Activated CD4-positive, alpha-beta T cell treated with anti-CD3 and anti-CD28 coated beads for 36 hours (primary cell): Measurements from ENCODE around the gene VASP. TPM values are rescaled to one million over a fixed set of nuclear protein-coding genes. Genes with fewer than 3 reads are reported as not detected.

Experiments
- ATAC-seq: fragments of 200-7000 bp; cut with Tn5 transposase; one replicate; pipeline ENCODE4 v1.10.0; 2021; ENCODE audit warnings: mild to moderate bottlenecking, moderate library complexity
- CTCF ChIA-PET: fragments of 350-600 bp; sonication (Branson Sonifier 250); formaldehyde crosslinking; loops from one replicate; lab custom pipeline; 2021; ENCODE audit warnings: antibody characterized with exemption; lab: Charles Lee
- POLR2A ChIA-PET: fragments of 350-600 bp; sonication (Branson Sonifier 250); formaldehyde crosslinking; loops from one replicate; lab custom pipeline; 2021; ENCODE audit warnings: antibody characterized with exemption, inconsistent platforms; lab: Charles Lee
- DNase-seq: peaks from one replicate; pipeline ENCODE4 v3.0.0-alpha.2; 2020
- H3K27ac Mint-ChIP-seq: one replicate; pipeline ENCODE4 v1.8.0; 2021; ENCODE audit warnings: mixed read lengths
- H3K27me3 Mint-ChIP-seq: one replicate; pipeline ENCODE4 v1.8.0; 2021; ENCODE audit warnings: mixed read lengths
- H3K36me3 Mint-ChIP-seq: one replicate; pipeline ENCODE4 v1.8.0; 2021; ENCODE audit warnings: low read depth, mixed read lengths
- H3K4me1 Mint-ChIP-seq: one replicate; pipeline ENCODE4 v1.8.0; 2021; ENCODE audit warnings: mixed read lengths
- H3K4me3 Mint-ChIP-seq: one replicate; pipeline ENCODE4 v1.8.0; 2021; ENCODE audit warnings: mild to moderate bottlenecking, moderate library complexity, mixed read lengths
- H3K9me3 Mint-ChIP-seq: one replicate; pipeline ENCODE4 v1.8.0; 2021; ENCODE audit warnings: low read depth, mixed read lengths
- intact Hi-C, 2 experiments: fragments of 100-400 bp; cut with DNase I in 1 of 2; cut with micrococcal nuclease in 1 of 2; formaldehyde crosslinking; loops; one replicate each; pipeline versions ENCODE4 v1.14.2 to v1.15.1; 2022 to 2024; cut with DNase I, micrococcal nuclease
- total RNA-seq, 2 experiments: library from RNA; stranded (reverse); gene quantifications; one replicate each; pipeline ENCODE4 v1.2.3, GENCODE V29; 2021

VASP gene
- total RNA-seq, 2 experiments from 2014 or later, result 152 to 153 TPM

- ATAC-seq (no peak), DNase-seq (no peak)
- intact Hi-C loops, result loop anchor here in 1 of 2 experiments (5.0 kb wide), 1 partner anchor 130 kb away; no protein-coding TSS in a partner anchor
- no peaks in the 10 kb centered on the region for H3K9me3 Mint-ChIP-seq
- H3K27ac Mint-ChIP-seq, result peak overlapping the region; percentile 5
- ChIA-PET CTCF (interaction anchor here (0.5 to 1.2 kb wide), 3 partner anchors 13 to 182 kb away, joined by 3 read pairs; no protein-coding TSS in a partner anchor), POLR2A (no interaction called here)
- peaks cover 5% of the 10 kb centered on the region for H3K36me3 Mint-ChIP-seq
- peaks cover 17% of the 10 kb centered on the region for H3K4me1 Mint-ChIP-seq
- no peaks in the 10 kb centered on the region for H3K27me3 Mint-ChIP-seq
- H3K4me3 Mint-ChIP-seq, result no peak overlapping the region
These were observed 49.6 kb downstream of the VASP start for GRCh38 chr19:45556835-45557234.

GRCh38 chr19:45558399-45558878 lies 51.2 kb downstream of the VASP start:
- Mint-ChIP-seq H3K4me3 (no peak overlapping the region), H3K27ac (peak overlapping the region; percentile 5), H3K36me3 (no peaks in the 10 kb centered on the region), H3K27me3 (no peaks in the 10 kb centered on the region), H3K9me3 (no peaks in the 10 kb centered on the region), H3K4me1 (peaks cover 25% of the 10 kb centered on the region)
- peak; percentile 87 for DNase-seq
- POLR2A ChIA-PET, result interaction anchor here (0.5 to 1.6 kb wide), 7 partner anchors 9 to 380 kb away, joined by 3 to 11 read pairs (median 3); partner anchors contain the start of genes FOSB and TRAPPC6A
- CTCF ChIA-PET, result interaction anchor here (0.5 to 1.7 kb wide), 32 partner anchors 9 to 652 kb away, joined by 3 to 14 read pairs (median 4); partner anchors contain the start of genes APOE, CCDC61, OPA3 and QPCTL
- ATAC-seq, result peak; percentile 99
- intact Hi-C loops, result loop anchor here (1.0 to 5.0 kb wide), 6 partner anchors 26 to 131 kb away; partner anchors contain the start of genes OPA3 (in 1 of the 2) and PPM1N (in 1 of the 2)

- Mint-ChIP-seq H3K4me3 (no peak overlapping the region), H3K4me1 (peaks cover 34% of the 10 kb centered on the region), H3K27me3 (no peaks in the 10 kb centered on the region), H3K36me3 (no peaks in the 10 kb centered on the region), H3K27ac (no peak overlapping the region), H3K9me3 (no peaks in the 10 kb centered on the region)
- DNase-seq (no peak), ATAC-seq (no peak)
- POLR2A ChIA-PET, result no interaction called here
- CTCF ChIA-PET, result interaction anchor here (1.0 kb wide), 1 partner anchor 8 kb away, joined by 4 read pairs; no protein-coding TSS in a partner anchor
- intact Hi-C loops, result loop anchor here in 1 of 2 experiments (5.0 kb wide), 1 partner anchor 118 kb away; no protein-coding TSS in a partner anchor
These were observed 52.8 kb downstream of the VASP start for GRCh38 chr19:45560038-45560437.

GRCh38 chr19:45560686-45561085 lies 53.4 kb downstream of the VASP start:
- no peak overlapping the region for H3K4me3 Mint-ChIP-seq
- H3K4me1 Mint-ChIP-seq, result peaks cover 34% of the 10 kb centered on the region
- no peak overlapping the region for H3K27ac Mint-ChIP-seq
- ChIA-PET POLR2A (no interaction called here), CTCF (no interaction called here)
- no peak for ATAC-seq
- H3K36me3 Mint-ChIP-seq, result no peaks in the 10 kb centered on the region
- DNase-seq, result no peak
- intact Hi-C loops, result loop anchor here in 1 of 2 experiments (5.0 kb wide), 1 partner anchor 118 kb away; no protein-coding TSS in a partner anchor
- H3K9me3 Mint-ChIP-seq, result no peaks in the 10 kb centered on the region
- H3K27me3 Mint-ChIP-seq, result no peaks in the 10 kb centered on the region

GRCh38 chr19:45564131-45564780 lies 57.0 kb downstream of the VASP start:
- H3K4me1 Mint-ChIP-seq, result peaks cover 24% of the 10 kb centered on the region
- ChIA-PET CTCF (no interaction called here), POLR2A (no interaction called here)
- no peaks in the 10 kb centered on the region for H3K27me3 Mint-ChIP-seq
- no peaks in the 10 kb centered on the region for H3K36me3 Mint-ChIP-seq
- no peak overlapping the region for H3K4me3 Mint-ChIP-seq
- ATAC-seq, result peak; percentile 48
- DNase-seq, result no peak
- no peaks in the 10 kb centered on the region for H3K9me3 Mint-ChIP-seq
- intact Hi-C loops, result loop anchor here in 1 of 2 experiments (5.0 kb wide), 1 partner anchor 122 kb away; no protein-coding TSS in a partner anchor
- H3K27ac Mint-ChIP-seq, result peak overlapping the region; percentile 30

GRCh38 chr19:45567609-45568008 lies 60.3 kb downstream of the VASP start:
- CTCF ChIA-PET, result interaction anchor here (0.7 to 2.5 kb wide), 4 partner anchors 8 to 40 kb away, joined by 3 to 14 read pairs (median 4); no protein-coding TSS in a partner anchor
- no peaks in the 10 kb centered on the region for H3K9me3 Mint-ChIP-seq
- POLR2A ChIA-PET, result interaction anchor here (0.6 kb wide), 1 partner anchor 9 kb away, joined by 3 read pairs; no protein-coding TSS in a partner anchor
- ATAC-seq (no peak), DNase-seq (no peak)
- intact Hi-C loops, result loop anchor here in 1 of 2 experiments (2.0 kb wide), 1 partner anchor 29 kb away; no protein-coding TSS in a partner anchor
- H3K27ac Mint-ChIP-seq, result no peak overlapping the region
- peaks cover 21% of the 10 kb centered on the region for H3K4me1 Mint-ChIP-seq
- H3K4me3 Mint-ChIP-seq, result no peak overlapping the region
- H3K27me3 Mint-ChIP-seq, result no peaks in the 10 kb centered on the region
- H3K36me3 Mint-ChIP-seq, result peaks cover 3% of the 10 kb centered on the region

GRCh38 chr19:45568732-45569131 lies 61.5 kb downstream of the VASP start:
- peaks cover 12% of the 10 kb centered on the region for H3K4me1 Mint-ChIP-seq
- peak; percentile 51 for ATAC-seq
- H3K4me3 Mint-ChIP-seq, result no peak overlapping the region
- no peaks in the 10 kb centered on the region for H3K9me3 Mint-ChIP-seq
- no peak overlapping the region for H3K27ac Mint-ChIP-seq
- H3K27me3 Mint-ChIP-seq, result no peaks in the 10 kb centered on the region
- no peak for DNase-seq
- intact Hi-C loops, result loop anchor here in 1 of 2 experiments (2.0 kb wide), 1 partner anchor 28 kb away; no protein-coding TSS in a partner anchor
- H3K36me3 Mint-ChIP-seq, result peaks cover 3% of the 10 kb centered on the region
- ChIA-PET POLR2A (no interaction called here), CTCF (no interaction called here)

GRCh38 chr19:45569619-45570421 lies 62.5 kb downstream of the VASP start:
- Mint-ChIP-seq H3K4me1 (peaks cover 4% of the 10 kb centered on the region), H3K36me3 (peaks cover 3% of the 10 kb centered on the region), H3K27ac (peak overlapping the region; percentile 49), H3K9me3 (no peaks in the 10 kb centered on the region), H3K27me3 (no peaks in the 10 kb centered on the region), H3K4me3 (no peak overlapping the region)
- intact Hi-C loops, result loop anchor here in 1 of 2 experiments (1.0 to 2.0 kb wide), 2 partner anchors 27 to 47 kb away; no protein-coding TSS in a partner anchor
- CTCF ChIA-PET, result interaction anchor here (0.7 to 1.8 kb wide), 4 partner anchors 11 to 108 kb away, joined by 3 to 8 read pairs (median 5); no protein-coding TSS in a partner anchor
- POLR2A ChIA-PET, result no interaction called here
- DNase-seq, result peak; percentile 84
- ATAC-seq, result peak; percentile 87

- H3K4me3 Mint-ChIP-seq, result no peak overlapping the region
- POLR2A ChIA-PET, result no interaction called here
These were observed 64.4 kb downstream of the VASP start for GRCh38 chr19:45571457-45572220.

GRCh38 chr19:45574526-45574925 lies 67.2 kb downstream of the VASP start:
- DNase-seq, result no peak
- peaks cover 11% of the 10 kb centered on the region for H3K4me1 Mint-ChIP-seq
- H3K36me3 Mint-ChIP-seq, result peaks cover 3% of the 10 kb centered on the region
- no peaks in the 10 kb centered on the region for H3K9me3 Mint-ChIP-seq
- no peak overlapping the region for H3K27ac Mint-ChIP-seq
- ATAC-seq, result no peak
- POLR2A ChIA-PET, result no interaction called here
- no peak overlapping the region for H3K4me3 Mint-ChIP-seq
- CTCF ChIA-PET, result no interaction called here
- H3K27me3 Mint-ChIP-seq, result no peaks in the 10 kb centered on the region
- intact Hi-C loops, result no loop called here

More at GRCh38 chr19:45571457-45572220, 64.4 kb downstream of the VASP start:
- DNase-seq (no peak), ATAC-seq (no peak)
- no peaks in the 10 kb centered on the region for H3K27me3 Mint-ChIP-seq
- H3K36me3 Mint-ChIP-seq, result peaks cover 3% of the 10 kb centered on the region
- intact Hi-C loops, result no loop called here
- H3K4me1 Mint-ChIP-seq, result peaks cover 4% of the 10 kb centered on the region
- CTCF ChIA-PET, result interaction anchor here (1.0 kb wide), 1 partner anchor 62 kb away, joined by 3 read pairs; no protein-coding TSS in a partner anchor
- no peaks in the 10 kb centered on the region for H3K9me3 Mint-ChIP-seq
- no peak overlapping the region for H3K27ac Mint-ChIP-seq
